GM21367 (cell line): Measurements from ENCODE around the gene KCNQ1.

ENCODE experiments used
- ATAC-seq: cut with Tn5 transposase; IDR thresholded peaks from one replicate; pipeline ENCODE4 v1.9.1; 2021; ENCODE audit not compliant: unreplicated experiment

The KCNQ1 gene

GRCh38 chr11:2886191-2886894 lies 441.5 kb downstream of the KCNQ1 start:
- no peak for ATAC-seq

DNA sequence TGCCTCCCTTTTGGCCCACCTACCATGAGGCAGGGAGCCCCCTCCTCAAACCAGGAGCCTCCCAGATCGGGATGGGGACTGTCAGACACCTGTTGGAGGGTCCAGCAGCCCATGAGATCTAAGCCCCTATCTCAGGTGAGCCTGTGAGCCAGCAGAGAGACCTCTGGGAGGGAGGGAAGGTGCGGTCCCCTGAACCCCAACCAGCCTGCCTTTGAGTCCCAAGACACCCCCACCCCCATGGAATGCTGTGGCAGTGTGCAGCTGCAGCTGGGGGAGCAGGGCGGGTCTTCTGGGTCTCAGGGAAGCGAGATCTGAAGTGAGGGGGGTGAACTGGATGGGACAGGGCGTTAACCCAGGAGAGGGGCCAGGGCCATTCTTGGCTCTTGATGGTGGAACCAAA lies 442.1 kb downstream of the KCNQ1 start:
- ATAC-seq, result no peak

- ATAC-seq, result no peak
Observed at GRCh38 chr11:2887515-2888195, 442.8 kb downstream of the KCNQ1 start.

GRCh38 chr11:2888266-2888968 lies 443.6 kb downstream of the KCNQ1 start:
- peak; percentile 34 for ATAC-seq

DNA sequence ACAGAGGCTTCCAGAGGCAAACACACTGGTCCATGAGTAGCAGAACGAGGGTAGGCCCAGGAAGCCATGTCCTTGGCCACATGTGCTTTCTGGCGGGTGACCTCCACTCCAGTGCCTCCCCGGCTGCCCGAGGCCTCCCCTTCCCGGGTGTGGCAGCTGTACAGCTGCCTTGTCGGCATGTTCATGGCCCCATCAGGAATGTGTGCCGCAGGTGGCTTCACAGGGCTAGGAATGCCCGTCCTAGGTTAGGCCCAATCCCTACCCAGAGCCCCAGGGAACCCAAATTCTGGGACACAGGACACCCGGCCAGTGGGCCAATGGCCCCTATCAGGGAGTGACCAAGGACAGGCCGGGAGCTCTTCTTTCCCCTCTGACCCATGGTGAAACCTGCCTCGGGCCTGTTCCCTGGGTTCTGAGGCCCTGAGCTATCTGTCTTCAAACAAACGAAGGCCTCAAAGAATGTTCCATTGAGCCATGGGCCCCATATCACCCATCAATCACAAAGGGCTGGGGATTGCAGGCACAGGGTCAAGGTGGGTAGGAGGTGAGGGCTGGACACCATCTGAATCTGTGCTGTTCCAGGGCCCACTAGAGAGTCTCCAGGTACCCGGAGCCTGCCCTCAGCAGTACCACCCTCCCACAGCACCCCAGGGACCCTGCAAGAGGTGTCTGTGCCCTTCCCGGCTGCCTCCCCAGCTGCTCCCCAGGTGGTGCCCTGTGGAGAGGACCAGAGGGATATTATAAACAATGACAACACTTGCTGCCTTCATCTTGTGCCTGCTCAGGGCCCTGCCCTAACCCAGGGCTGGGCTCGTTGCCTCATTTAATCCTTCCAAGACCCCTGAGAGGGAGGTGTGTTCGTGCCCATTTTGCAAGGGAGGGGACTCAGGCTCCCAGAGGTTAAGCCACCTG lies 444.8 kb downstream of the KCNQ1 start:
- no peak for ATAC-seq

DNA sequence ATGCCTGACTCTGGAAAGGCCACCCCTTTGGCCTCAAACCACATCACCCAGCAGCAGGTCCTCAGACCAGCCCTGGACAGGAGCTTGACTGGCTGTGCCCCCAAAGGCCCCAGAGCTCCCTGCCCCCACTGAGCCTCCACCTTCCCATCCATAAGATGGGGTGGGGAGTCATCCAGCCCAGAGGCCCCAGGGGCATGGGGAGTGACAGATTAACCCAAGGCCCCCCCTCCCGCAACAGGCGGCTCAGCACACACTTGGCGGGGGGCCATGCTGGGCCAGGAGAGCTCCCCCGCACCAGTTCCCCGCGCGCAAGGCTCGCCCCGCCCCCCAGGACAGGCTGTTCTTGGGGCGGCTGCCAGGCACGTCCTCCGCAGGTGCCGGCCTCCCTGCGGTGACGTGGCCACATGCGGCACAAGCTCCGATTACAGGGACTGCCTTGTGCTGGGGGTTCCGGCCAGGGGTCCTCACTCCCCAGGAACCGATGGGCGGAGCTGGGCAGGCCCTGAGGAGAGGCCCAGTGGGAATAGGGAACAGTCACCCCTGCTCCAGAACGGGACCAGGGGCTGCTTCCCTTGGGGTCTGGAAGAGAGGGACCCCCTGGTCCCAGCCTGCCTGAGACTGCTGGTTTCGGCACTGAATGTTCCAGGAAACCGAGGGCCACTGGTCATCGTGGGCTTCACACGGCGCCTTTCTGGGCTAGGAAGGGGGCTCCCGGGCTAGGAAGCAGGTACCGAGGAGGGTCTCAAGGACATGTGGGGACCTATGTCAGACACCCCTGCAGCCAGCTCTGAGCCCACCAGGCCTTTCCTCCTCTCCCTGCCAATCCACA lies 445.9 kb downstream of the KCNQ1 start:
- no peak for ATAC-seq

- no peak for ATAC-seq
Observed at GRCh38 chr11:2891326-2892214, 446.8 kb downstream of the KCNQ1 start.

DNA sequence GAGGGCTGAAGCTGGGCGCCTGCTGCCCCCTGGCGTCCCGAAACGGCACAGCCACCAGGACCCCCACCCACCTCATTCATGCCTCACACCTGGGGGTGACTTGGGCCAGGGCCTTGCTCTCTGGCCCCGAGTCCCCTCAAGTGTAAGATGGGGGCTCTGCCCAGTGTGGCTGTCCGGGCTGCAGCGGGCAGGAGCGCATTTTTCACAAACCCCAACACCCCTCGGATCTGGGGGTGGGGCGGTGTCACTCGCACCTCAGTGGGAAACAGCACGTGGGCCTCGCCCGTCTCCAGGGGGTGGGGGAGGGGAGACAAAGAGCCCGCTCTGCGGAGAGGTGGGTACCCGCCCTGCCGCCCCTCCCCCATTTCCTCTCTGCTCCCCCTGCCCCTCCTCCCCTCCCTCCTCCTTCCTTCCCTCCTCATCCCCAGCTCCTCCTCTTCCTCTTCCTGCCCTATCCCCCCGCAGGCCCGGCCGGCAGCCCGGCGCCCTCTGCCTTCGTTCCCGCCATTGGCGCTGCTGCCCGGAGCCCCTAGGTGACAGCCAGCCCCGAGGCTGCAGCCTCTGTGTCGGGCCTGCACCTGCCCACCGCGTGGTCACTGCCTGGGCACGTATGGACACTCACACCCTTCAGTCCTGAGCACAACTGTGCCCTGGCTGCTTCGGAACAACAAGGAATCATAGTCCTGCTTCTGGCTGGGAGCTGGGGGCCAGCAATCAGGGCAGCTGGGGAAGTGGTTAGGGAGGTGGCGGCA lies 447.6 kb downstream of the KCNQ1 start:
- ATAC-seq, result no peak

GRCh38 chr11:2892967-2893528 lies 448.2 kb downstream of the KCNQ1 start:
- no peak for ATAC-seq

DNA sequence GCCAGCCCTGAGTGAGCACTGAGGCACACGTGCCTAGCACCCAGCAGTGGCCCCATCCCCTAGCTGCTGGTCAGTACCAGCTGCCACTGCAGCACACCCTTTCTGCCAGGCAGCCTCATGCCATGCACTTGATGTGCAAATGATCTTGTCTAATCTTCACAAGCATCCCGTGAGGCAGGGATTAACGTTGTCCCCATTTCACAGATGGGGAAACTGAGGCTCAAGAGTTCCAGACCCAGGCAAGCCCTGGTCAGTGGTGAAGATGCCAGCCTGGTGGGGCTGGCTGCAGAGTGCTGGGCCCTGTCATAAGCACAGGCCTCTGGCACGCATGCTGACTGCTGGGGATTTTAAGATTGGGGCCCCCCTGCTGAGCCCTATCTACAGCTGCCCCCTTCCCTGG lies 449.1 kb downstream of the KCNQ1 start:
- ATAC-seq, result no peak

- ATAC-seq, result no peak
Observed at GRCh38 chr11:2896047-2896446, 451.2 kb downstream of the KCNQ1 start.

- ATAC-seq, result no peak
Observed at GRCh38 chr11:2897048-2897447, 452.2 kb downstream of the KCNQ1 start.

DNA sequence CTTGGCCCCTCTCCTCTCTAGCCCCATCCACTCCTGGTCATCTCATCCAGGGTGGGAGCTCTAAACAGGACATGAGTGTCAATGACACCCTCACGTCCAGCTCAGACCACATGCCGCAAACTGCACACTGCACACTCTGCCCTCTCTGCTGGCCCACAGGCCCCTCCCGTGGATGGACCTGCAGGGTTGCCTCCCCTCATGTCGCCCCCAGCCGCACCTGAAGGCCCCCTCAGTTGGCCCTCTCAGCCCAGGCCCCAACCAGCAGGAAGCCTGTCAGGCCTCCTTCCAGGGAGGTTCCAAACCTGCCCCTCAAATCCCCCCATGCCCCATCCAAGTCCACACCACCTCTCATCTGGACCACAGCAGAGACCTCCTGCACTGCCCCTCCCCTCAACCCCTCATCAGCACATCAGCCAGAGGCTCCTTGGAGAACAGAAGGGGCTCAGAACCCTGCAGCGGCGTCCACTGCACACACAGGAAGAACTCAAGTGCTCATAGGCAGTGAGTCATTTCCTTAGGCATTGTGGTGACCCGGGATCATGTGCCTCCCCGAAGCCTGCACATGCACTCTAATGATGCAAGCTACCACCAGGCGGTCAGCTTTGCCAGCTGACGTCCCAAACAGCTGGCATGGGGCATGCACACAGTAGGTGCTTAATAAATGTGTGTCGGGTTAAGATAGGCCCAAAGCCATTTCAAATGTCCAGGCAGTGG lies 453.7 kb downstream of the KCNQ1 start:
- no peak for ATAC-seq
